Retina (tissue), 1 donor: ENCODE data around the gene GTF3C1.
"Not testable (repeated sequence)": the region's sequence is repeated elsewhere in the genome, so short reads cannot be mapped to it uniquely, and the experiment has no call there.

ENCODE experiments used
- DNase-seq: peaks from one replicate; pipeline ENCODE4 v3.0.0-alpha.2; 2016

Gene GTF3C1

DNA sequence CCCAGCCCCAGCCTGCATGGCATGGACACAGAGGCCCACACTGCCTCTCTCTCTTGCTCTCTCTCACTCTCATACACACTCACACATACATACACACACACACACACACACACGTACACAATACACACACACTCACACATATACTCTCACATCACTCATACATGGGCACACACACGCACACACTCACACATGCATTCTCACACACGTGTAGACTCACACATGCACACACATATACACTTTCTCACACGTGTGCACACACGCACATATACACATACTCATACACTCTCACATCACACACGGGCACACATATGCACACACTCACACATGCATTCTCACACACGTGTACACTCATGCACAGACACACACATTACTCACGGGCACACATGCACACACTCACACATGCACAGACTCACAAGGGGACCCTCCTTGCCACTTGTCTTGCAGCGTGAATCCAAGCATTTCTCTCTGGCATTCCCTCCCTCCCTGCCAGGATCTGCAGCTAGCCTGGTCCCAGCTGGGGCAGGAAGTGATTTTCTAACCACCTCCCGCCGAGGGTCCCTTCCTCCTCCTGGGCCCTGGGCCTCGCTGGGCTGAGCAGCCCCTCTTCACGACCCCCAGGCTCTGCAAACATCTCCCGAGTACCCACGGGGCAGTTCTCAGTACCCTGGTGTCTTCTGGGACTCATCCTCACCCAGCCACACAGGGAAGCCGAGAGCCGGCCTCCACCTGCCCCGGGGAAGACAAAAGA, 110.3 kb downstream of the GTF3C1 start:
- no peak for DNase-seq

DNA sequence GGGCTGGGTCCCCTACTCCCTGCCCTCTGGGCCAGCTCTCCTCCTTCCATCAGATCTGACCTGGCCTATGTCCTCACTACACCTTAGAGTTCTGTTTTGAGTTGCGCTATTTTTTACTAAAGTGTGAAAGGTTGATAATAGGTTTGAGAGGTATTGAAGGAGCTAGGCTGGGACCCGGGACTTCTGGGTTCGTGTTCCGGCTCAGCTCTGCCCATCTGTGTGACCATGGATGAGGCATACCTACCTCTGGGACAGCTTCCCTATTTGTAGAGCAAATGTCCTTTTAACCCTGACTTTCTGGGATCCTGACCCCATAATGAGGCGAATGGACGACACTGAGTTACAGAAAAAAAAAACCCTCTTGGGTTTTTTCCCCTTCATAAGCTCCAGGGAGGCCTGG, 111.8 kb downstream of the GTF3C1 start:
- no peak for DNase-seq

GRCh38 chr16:27436921-27437650, 112.6 kb downstream of the GTF3C1 start:
- DNase-seq, result no peak

GRCh38 chr16:27436065-27436464, 113.6 kb downstream of the GTF3C1 start:
- DNase-seq, result no peak

DNA sequence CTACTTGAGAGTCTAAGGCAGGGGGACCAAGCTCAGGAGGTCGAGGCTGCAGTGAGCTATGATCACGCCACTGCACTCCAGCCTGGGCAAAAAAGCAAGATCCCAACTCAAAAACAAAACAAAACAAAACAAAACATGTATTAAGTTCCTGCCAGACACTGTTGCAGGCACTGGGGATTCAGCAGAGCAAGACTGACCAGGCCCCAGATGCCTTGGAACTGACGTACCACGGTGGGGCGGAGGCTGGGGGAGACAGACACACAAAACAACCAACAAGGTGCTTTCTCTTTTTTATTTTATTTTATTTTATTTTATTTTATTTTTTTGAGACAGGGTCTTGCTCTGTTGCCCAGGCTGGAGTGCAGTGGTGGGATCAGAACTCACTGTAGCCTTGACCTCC, 114.6 kb downstream of the GTF3C1 start:
- DNase-seq, result not testable (repeated sequence)

- DNase-seq, result no peak
These were observed 115.3 kb downstream of the GTF3C1 start for GRCh38 chr16:27434141-27435051.

DNA sequence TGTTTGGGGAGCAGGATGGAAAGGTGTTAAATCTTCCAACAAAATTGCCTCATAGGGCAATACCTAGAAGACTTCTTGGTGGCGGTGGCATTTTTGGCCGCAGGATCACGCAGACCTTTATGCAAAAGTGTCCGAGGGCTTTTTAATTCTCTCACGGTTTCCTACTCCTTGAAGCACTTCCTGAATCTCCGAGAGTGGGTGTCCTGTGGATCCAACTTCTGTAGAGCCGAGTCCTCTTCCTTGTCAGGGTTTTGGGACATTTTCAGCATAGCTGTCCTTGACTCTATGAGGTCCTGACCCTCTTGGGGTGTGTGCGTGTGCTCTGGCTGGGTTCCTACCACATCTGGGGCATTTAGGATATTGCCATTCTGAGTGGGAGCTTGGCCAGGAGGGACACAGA, 116.1 kb downstream of the GTF3C1 start:
- DNase-seq, result no peak

- not testable (repeated sequence) for DNase-seq
These were observed 116.5 kb downstream of the GTF3C1 start for GRCh38 chr16:27433191-27433590.

DNA sequence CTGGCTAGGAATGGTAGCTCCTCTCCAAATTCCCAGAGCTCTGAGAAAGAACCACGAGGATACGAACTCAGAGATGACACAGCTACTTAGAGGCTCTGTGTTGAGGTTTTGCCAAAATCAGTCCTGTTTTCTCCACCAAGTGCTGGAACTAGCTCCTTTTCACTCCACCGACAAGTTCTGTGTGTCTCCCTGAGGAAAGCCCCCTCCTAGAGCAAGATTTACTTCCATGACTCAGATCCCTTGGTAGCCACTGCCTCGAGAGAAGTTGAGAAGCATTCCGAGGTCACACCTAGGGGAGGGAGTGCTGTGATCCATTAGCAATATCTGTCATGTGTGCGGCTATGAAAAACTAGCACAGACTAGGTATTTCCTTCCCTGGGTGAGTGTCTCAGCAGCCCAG, 117.2 kb downstream of the GTF3C1 start:
- DNase-seq, result no peak

- DNase-seq, result no peak
These were observed 117.8 kb downstream of the GTF3C1 start for GRCh38 chr16:27431773-27432532.

DNA sequence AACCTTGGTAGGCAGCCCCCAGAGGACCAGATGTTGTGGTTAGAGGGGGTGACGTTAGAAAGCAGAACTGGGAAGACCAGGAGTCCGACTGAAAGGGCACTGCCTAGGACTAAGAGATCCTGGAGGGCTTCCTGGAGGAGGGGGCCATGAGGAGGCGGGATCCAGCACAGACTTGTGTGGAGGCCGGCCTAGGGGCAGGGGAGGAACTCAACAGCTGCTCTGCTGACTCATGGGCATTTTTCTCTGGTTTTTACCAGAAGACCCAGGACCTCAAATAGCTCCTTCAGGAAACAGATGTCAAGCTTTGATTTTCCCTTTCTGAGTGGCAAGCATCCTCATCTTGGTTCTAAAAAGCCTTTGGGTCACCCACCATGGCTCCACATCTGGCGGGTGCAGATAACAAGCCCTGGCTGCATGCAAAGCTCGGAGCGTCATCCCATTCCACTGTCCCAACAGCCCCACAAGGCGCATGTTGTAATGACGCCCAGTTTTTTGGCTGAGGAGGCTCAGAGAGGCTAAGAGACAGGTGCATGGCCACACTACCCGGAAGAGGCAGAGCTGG, 118.7 kb downstream of the GTF3C1 start:
- no peak for DNase-seq

DNA sequence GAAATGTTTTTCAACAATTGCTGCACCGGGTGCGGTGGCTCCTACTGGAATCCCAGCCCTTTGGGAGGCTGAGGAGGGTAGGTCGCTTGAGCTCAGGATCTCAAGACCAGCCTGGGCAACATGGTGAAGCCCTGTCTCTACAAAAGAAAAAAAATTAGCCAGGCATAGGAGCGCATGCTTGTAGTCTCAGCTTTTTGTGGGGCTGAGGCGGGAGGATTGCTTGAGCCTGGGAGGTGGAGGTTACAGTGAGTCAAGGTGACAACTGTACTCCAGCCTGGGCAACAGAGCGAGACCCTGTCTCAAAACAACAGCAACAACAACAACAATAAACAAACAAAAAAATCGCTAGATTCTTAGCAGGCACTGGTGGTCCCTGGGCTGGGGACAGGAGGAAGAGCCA, 119.2 kb downstream of the GTF3C1 start:
- no peak for DNase-seq

DNA sequence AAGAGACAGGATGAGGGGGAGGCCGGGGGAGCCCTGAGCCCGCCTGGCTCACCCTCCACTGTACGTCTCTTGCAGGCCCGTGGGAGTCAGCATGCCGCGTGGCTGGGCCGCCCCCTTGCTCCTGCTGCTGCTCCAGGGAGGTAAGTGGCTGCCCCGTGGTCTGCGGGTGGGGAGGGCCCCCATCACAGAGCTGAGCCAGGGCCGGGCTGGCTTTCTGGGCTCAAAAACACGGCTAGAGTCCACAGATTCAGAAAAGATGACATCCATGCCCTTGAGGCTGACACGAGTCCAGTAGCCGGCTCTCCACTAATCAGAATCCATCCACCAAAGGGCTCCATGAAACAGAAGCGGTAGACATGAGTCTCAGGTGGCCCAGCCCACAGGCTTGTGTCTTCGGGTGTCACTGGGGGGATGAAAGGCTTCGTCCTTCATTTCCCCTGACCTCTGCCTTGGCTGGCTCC, 119.7 kb downstream of the GTF3C1 start:
- DNase-seq, result no peak

- no peak for DNase-seq
These were observed 120.3 kb downstream of the GTF3C1 start for GRCh38 chr16:27429330-27429871.

DNA sequence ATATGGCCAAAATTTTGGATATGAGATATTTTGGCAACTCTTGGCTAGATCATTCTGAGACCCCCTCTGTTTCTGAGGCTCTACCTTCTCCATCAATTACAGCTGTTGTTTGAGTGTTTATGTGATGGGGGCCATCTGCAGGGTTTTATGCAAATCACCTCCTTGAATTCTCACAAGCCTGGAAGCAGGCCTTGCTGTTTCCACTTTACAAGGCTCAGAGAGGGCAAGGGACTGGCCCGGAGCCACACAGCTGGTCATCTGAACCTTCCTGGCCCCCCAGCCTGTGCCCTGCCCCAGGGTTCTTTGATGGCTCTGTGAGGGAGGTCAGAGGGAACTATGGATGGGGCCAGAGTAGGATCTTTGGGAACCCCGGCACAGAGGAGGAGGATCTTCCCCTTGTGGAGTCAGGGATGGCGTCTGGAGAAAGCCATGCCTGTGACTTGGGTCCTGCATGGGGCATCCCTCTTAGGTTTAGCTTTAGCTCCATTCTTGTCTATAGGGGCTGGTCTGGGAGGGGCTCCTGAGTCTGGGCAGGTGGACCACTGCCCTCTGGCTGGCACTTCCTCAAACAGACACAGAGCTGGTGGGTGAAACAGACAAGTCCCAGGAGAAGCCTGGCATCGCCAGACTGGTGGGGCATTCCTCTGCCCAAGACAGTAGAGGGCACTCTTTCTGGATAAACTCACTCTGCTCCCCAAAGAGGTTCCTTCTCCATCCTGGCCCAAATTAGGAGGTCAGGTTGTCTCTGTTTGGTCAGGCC, 121.5 kb downstream of the GTF3C1 start:
- DNase-seq, result no peak

- DNase-seq, result no peak
These were observed 122.2 kb downstream of the GTF3C1 start for GRCh38 chr16:27427538-27427937.

DNA sequence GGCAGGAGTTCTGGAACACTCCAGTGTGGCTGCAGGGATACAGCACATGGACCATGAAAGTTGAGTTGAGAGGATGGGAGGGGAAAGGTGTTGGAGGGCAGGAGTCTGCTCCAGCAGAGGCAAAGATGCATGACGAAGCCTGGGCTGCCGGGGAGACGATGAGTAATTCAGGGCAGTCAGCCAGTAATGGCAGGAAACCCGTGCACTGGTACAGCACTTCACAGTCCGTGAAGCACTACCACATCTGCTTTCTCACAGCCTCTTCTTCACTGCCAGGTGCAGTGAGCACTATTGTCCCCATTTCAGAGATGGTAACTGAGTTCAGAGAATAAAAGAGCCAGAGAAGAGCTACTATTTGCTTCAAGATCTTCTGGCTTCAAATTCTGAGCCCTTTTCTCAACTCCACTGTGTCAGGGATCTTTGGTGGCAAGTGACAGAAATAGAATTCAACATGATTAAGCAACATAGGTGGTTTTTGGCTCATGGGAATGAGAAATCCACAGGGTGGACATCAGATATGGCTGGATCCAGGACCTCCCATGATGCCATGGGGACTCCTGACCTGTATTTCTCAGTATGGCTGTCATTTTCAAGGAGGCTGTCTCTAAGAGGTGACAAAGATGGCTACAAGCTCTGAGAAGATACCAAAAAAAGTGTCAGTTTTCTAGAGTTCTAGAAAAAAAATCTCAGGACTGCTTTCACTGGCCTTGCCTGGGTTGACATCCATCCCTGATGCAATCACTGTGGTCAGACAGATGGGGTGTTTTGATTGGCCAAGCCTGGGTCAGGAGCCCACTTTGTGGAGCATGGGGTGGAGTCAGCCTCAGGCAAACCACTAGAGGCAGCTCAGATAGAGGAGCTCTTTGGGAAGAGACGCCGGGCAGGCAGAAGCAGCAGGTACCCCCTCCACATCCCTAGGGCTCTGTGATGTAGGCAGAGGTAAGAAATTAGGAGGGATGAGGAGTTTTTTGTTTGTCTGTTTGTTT, 123.0 kb downstream of the GTF3C1 start:
- DNase-seq, result no peak

GRCh38 chr16:27425961-27426360, 123.8 kb downstream of the GTF3C1 start:
- no peak for DNase-seq

GRCh38 chr16:27424772-27425498, 124.8 kb downstream of the GTF3C1 start:
- no peak for DNase-seq
